C1 segment of cervical spinal cord (tissue), 14 donors: ENCODE data around the gene RAB7B.
"Not testable (repeated sequence)": the region's sequence is repeated elsewhere in the genome, so short reads cannot be mapped to it uniquely, and the experiment has no call there.

Experiments used
- DNase-seq, 14 donors: peaks; one replicate each; lab custom pipeline; 2025; lab: John Stamatoyannopoulos, UW

Gene RAB7B

GRCh38 chr1:205996641-205997040, 6.6 kb downstream of the RAB7B start:
- not testable (repeated sequence) for DNase-seq

- DNase-seq = peak in 13 of 14 donors; percentile 13 to 92 (median 78)
Measured at GRCh38 chr1:205994346-205994745, 8.8 kb downstream of the RAB7B start.

GRCh38 chr1:205993068-205993467, 10.1 kb downstream of the RAB7B start:
- DNase-seq = no peak

- DNase-seq = no peak
Measured at GRCh38 chr1:205992218-205992882, 10.8 kb downstream of the RAB7B start.

- DNase-seq = no peak
Measured at GRCh38 chr1:205991237-205991636, 12.0 kb downstream of the RAB7B start.

- DNase-seq = no peak
Measured at GRCh38 chr1:205990226-205990625, 13.0 kb downstream of the RAB7B start.

- DNase-seq = no peak
Measured at GRCh38 chr1:205989786-205990185, 13.4 kb downstream of the RAB7B start.

GRCh38 chr1:205988585-205988995, 14.6 kb downstream of the RAB7B start:
- no peak for DNase-seq

GRCh38 chr1:205986861-205987260, 16.3 kb downstream of the RAB7B start:
- DNase-seq = no peak

- DNase-seq = no peak
Measured at GRCh38 chr1:205986292-205986691, 16.9 kb downstream of the RAB7B start.

- DNase-seq = no peak
Measured at GRCh38 chr1:205985330-205986005, 17.7 kb downstream of the RAB7B start.

GRCh38 chr1:205983925-205984725, 19.1 kb downstream of the RAB7B start:
- peak in 11 of 14 donors; percentile 4 to 72 (median 56) for DNase-seq

GRCh38 chr1:205981257-205981656, 21.9 kb downstream of the RAB7B start:
- no peak for DNase-seq

- no peak for DNase-seq
Measured at GRCh38 chr1:205980237-205980870, 22.8 kb downstream of the RAB7B start.

- DNase-seq = no peak
Measured at GRCh38 chr1:205979301-205979700, 23.9 kb downstream of the RAB7B start.

GRCh38 chr1:205978676-205979075, 24.5 kb downstream of the RAB7B start:
- no peak for DNase-seq

- peak in 12 of 14 donors; percentile 36 to 86 (median 57) for DNase-seq
Measured at GRCh38 chr1:205977402-205978014, 25.7 kb downstream of the RAB7B start.

GRCh38 chr1:205976708-205977401, 26.3 kb downstream of the RAB7B start:
- peak in 8 of 14 donors; percentile 36 to 86 (median 56) for DNase-seq

- no peak for DNase-seq
Measured at GRCh38 chr1:205976036-205976435, 27.2 kb downstream of the RAB7B start.

- no peak for DNase-seq
Measured at GRCh38 chr1:205975387-205975998, 27.7 kb downstream of the RAB7B start.
